Activated B cell treated with CpG ODN at 0.5 μM for 24 hours (primary cell): ENCODE data around the gene MACF1. TPM values are rescaled to one million over a fixed set of nuclear protein-coding genes. Genes with fewer than 3 reads are reported as not detected.

Source experiments
- ATAC-seq: fragments of 200-7000 bp; cut with Tn5 transposase; one replicate; pipeline ENCODE4 v1.10.0; 2021; ENCODE audit warnings: low read depth, mild to moderate bottlenecking, moderate library complexity
- CTCF ChIA-PET: fragments of 350-600 bp; sonication (Branson Sonifier 250); formaldehyde crosslinking; loops from one replicate; lab custom pipeline; 2021; ENCODE audit warnings: antibody characterized with exemption; lab: Charles Lee
- POLR2A ChIA-PET: fragments of 350-600 bp; sonication (Branson Sonifier 250); formaldehyde crosslinking; loops from one replicate; lab custom pipeline; 2021; ENCODE audit warnings: antibody characterized with exemption; lab: Charles Lee
- DNase-seq: peaks from one replicate; pipeline ENCODE4 v3.0.0; 2022
- H3K27ac Mint-ChIP-seq: one replicate; pipeline ENCODE4 v1.8.0; 2020; ENCODE audit warnings: mixed read lengths
- H3K27me3 Mint-ChIP-seq: one replicate; pipeline ENCODE4 v1.8.0; 2021; ENCODE audit warnings: mixed read lengths
- H3K36me3 Mint-ChIP-seq: one replicate; pipeline ENCODE4 v1.8.0; 2021; ENCODE audit warnings: low read depth, mixed read lengths
- H3K4me1 Mint-ChIP-seq: one replicate; pipeline ENCODE4 v1.8.0; 2021; ENCODE audit warnings: mixed read lengths
- H3K4me3 Mint-ChIP-seq: one replicate; pipeline ENCODE4 v1.8.0; 2020; ENCODE audit warnings: mild to moderate bottlenecking, mixed read lengths
- H3K9me3 Mint-ChIP-seq: one replicate; pipeline ENCODE4 v1.8.0; 2020; ENCODE audit warnings: mixed read lengths
- intact Hi-C: fragments of 100-400 bp; cut with micrococcal nuclease; formaldehyde crosslinking; loops from one replicate; pipeline ENCODE4 v1.15.1; 2024
- total RNA-seq: library from RNA; stranded (reverse); gene quantifications from 2 replicates; pipeline ENCODE4 v1.2.3, GENCODE V29; 2022
- TF ChIP-seq, protein P1 (sequence below): fragments of 200-600 bp; IDR thresholded peaks from one replicate; pipeline ENCODE4 v1.8.0; 2022; ENCODE audit warnings: antibody characterized with exemption, mild to moderate bottlenecking

MACF1 gene
- total RNA-seq, 1 donor from 2014 or later = 286 TPM

DNA sequence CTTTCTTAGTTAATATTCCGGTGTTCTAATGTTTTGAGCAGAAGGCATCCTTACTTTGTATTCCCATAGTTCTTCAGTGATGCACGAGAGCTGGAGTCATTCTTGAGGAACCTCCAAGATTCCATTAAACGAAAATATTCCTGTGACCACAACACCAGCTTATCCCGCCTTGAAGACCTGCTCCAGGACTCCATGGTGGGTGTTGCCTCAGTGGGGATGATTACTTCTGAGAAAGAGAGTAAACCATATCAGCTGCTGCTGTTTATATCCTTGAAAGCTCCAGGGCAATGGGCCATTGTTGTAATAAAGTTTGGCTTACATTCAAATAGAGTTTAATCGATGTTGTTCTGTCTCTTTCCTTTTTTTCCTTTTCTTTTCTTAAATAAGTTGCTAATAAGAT is 93.1 kb downstream of the MACF1 start:
- ChIA-PET POLR2A (no interaction called here), CTCF (interaction anchor here (1.0 kb wide), 1 partner anchor 105 kb away, joined by 3 read pairs; no protein-coding TSS in a partner anchor)
- no peak overlapping the region for H3K4me3 Mint-ChIP-seq
- intact Hi-C loops = no loop called here
- TF ChIP-seq, protein P1, sequence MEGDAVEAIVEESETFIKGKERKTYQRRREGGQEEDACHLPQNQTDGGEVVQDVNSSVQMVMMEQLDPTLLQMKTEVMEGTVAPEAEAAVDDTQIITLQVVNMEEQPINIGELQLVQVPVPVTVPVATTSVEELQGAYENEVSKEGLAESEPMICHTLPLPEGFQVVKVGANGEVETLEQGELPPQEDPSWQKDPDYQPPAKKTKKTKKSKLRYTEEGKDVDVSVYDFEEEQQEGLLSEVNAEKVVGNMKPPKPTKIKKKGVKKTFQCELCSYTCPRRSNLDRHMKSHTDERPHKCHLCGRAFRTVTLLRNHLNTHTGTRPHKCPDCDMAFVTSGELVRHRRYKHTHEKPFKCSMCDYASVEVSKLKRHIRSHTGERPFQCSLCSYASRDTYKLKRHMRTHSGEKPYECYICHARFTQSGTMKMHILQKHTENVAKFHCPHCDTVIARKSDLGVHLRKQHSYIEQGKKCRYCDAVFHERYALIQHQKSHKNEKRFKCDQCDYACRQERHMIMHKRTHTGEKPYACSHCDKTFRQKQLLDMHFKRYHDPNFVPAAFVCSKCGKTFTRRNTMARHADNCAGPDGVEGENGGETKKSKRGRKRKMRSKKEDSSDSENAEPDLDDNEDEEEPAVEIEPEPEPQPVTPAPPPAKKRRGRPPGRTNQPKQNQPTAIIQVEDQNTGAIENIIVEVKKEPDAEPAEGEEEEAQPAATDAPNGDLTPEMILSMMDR = no peak
- ATAC-seq (no peak), DNase-seq (no peak)
- H3K9me3 Mint-ChIP-seq = no peaks in the 10 kb centered on the region
- peaks cover 89% of the 10 kb centered on the region for H3K36me3 Mint-ChIP-seq
- H3K27ac Mint-ChIP-seq = no peak overlapping the region
- no peaks in the 10 kb centered on the region for H3K27me3 Mint-ChIP-seq
- no peaks in the 10 kb centered on the region for H3K4me1 Mint-ChIP-seq

DNA sequence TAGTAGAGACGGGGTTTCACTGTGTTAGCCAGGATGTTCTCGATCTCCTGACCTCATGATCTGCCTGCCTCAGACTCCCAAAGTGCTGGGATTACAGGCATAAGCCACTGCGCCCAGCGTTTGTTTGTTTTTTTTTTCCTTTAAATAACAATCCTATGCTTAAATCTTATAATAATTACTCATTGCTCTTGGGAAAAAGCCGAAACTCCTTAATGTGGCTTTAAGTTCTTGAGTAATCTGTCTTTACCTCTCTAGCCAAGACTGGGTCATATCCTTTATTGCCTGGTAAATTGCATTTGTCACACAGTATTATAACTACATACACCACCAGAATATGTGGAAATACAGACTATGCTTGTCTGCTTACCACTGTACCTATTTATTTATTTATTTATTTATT is 97.1 kb downstream of the MACF1 start:
- H3K27ac Mint-ChIP-seq = no peak overlapping the region
- H3K36me3 Mint-ChIP-seq = peaks cover 76% of the 10 kb centered on the region
- no peak for DNase-seq
- no peak for ATAC-seq
- ChIA-PET CTCF (no interaction called here), POLR2A (no interaction called here)
- no peak overlapping the region for H3K4me3 Mint-ChIP-seq
- intact Hi-C loops = no loop called here
- peaks cover 7% of the 10 kb centered on the region for H3K4me1 Mint-ChIP-seq
- TF ChIP-seq, protein P1 = no peak
- H3K27me3 Mint-ChIP-seq = no peaks in the 10 kb centered on the region
- H3K9me3 Mint-ChIP-seq = no peaks in the 10 kb centered on the region

DNA sequence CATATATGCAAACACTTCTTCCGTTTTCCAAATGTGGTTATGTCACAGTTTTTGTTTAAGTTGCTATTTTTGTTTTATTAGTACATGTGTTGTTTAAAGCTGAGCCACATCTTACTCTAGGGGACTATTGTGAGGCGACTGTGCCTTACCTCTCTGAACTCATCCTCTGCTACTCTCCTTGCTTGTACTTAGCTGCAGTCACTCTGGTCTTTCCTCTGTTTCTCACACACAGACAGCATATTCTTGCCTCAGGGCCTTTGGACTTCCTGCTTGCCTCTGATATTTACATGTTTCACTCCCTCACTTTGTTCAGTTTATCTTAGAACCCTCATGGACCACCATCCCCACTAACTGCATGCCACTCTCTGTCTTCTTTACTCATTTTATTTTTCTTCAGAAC is 101.1 kb downstream of the MACF1 start:
- ChIA-PET CTCF (interaction anchor here (1.0 kb wide), 1 partner anchor 114 kb away, joined by 3 read pairs; no protein-coding TSS in a partner anchor), POLR2A (no interaction called here)
- no peaks in the 10 kb centered on the region for H3K27me3 Mint-ChIP-seq
- H3K4me3 Mint-ChIP-seq = no peak overlapping the region
- TF ChIP-seq, protein P1 = no peak
- ATAC-seq (no peak), DNase-seq (no peak)
- H3K9me3 Mint-ChIP-seq = no peaks in the 10 kb centered on the region
- H3K4me1 Mint-ChIP-seq = peaks cover 7% of the 10 kb centered on the region
- intact Hi-C loops = no loop called here
- no peak overlapping the region for H3K27ac Mint-ChIP-seq
- peaks cover 77% of the 10 kb centered on the region for H3K36me3 Mint-ChIP-seq

DNA sequence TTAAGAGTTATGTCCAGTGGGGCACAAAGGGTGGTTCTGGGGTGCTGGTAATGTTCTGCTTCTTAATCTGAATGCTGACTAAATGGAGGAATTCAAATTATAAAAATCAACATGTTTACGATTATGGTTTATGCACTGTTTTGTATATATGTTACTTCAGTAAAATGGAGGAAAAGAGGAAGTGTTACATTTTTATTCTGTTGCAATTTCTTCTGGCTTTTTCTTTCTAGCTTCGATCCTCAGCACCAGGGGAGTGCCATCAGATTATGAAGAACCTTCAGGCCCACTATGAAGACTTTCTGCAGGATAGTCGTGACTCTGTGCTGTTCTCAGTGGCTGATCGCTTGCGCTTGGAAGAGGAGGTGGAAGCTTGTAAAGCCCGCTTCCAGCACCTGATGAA is 105.5 kb downstream of the MACF1 start:
- DNase-seq (no peak), ATAC-seq (no peak)
- POLR2A ChIA-PET = no interaction called here
- TF ChIP-seq, protein P1 = no peak
- CTCF ChIA-PET = interaction anchor here (1.4 kb wide), 1 partner anchor 211 kb away, joined by 5 read pairs; no protein-coding TSS in a partner anchor
- Mint-ChIP-seq H3K4me3 (no peak overlapping the region), H3K36me3 (peaks cover 80% of the 10 kb centered on the region), H3K9me3 (no peaks in the 10 kb centered on the region), H3K27ac (no peak overlapping the region), H3K27me3 (no peaks in the 10 kb centered on the region), H3K4me1 (peaks cover 7% of the 10 kb centered on the region)
- intact Hi-C loops = no loop called here

DNA sequence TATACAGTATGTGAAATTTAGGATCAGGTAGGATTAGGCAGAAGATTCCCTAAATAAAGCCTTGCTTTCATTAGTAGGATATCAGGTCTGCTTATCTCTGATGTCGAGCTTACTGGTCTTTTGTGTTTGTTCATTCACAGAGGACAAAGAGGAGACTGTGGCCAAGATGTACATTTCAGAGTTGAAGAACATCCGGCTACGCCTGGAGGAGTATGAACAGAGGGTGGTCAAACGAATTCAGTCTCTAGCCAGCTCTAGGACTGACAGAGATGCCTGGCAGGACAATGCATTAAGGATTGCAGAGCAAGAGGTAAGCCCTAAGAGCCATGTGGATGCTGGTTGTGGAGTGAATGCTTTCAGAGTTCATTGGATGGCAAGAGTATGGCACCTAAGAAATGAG is 106.2 kb downstream of the MACF1 start:
- H3K9me3 Mint-ChIP-seq = no peaks in the 10 kb centered on the region
- CTCF ChIA-PET = no interaction called here
- intact Hi-C loops = no loop called here
- ATAC-seq = no peak
- H3K27ac Mint-ChIP-seq = no peak overlapping the region
- DNase-seq = no peak
- no peak overlapping the region for H3K4me3 Mint-ChIP-seq
- POLR2A ChIA-PET = interaction anchor here (0.6 kb wide), 1 partner anchor 8 kb away, joined by 4 read pairs; no protein-coding TSS in a partner anchor
- peaks cover 2% of the 10 kb centered on the region for H3K4me1 Mint-ChIP-seq
- H3K36me3 Mint-ChIP-seq = peaks cover 82% of the 10 kb centered on the region
- TF ChIP-seq, protein P1 = no peak
- H3K27me3 Mint-ChIP-seq = no peaks in the 10 kb centered on the region
